H9 (cell line): ENCODE measurements around the gene SETBP1. TPM values are rescaled to one million over a fixed set of nuclear protein-coding genes. Genes with fewer than 3 reads are reported as not detected.

Experiments
- DNase-seq: peaks from one replicate; pipeline ENCODE4 v3.0.0-alpha.2; 2017
- H2AFZ ChIP-seq: one replicate; pipeline ENCODE4 v1.6.1; 2013; ENCODE audit warnings: mild to moderate bottlenecking, low read length, control low read depth, moderate library complexity
- H2AK5ac ChIP-seq: 2 replicates; pipeline ENCODE4 v1.6.1; 2013; ENCODE audit warnings: low read length, control low read depth, mixed read lengths; ENCODE audit not compliant: insufficient read length
- H2BK120ac ChIP-seq: one replicate; pipeline ENCODE4 v1.6.1; 2013; ENCODE audit warnings: low read depth, mild to moderate bottlenecking, low read length, control low read depth, inconsistent platforms; ENCODE audit not compliant: poor library complexity, severe bottlenecking
- H2BK12ac ChIP-seq: 2 replicates; pipeline ENCODE4 v1.6.1; 2013; ENCODE audit warnings: low read length, control low read depth, mixed read lengths, low read depth; ENCODE audit not compliant: insufficient read length
- H2BK15ac ChIP-seq: 2 replicates; pipeline ENCODE4 v1.6.1; 2013; ENCODE audit warnings: low read depth, low read length, control low read depth
- H2BK20ac ChIP-seq: one replicate; pipeline ENCODE4 v1.6.1; 2013; ENCODE audit warnings: low read depth, mild to moderate bottlenecking, low read length, control low read depth, inconsistent platforms; ENCODE audit not compliant: poor library complexity, severe bottlenecking
- H2BK5ac ChIP-seq: 2 replicates; pipeline ENCODE4 v1.6.1; 2013; ENCODE audit warnings: low read length, control low read depth, mixed read lengths; ENCODE audit not compliant: insufficient read length
- H3K14ac ChIP-seq: 2 replicates; pipeline ENCODE4 v1.6.1; 2013; ENCODE audit warnings: low read length, control low read depth; ENCODE audit not compliant: insufficient read depth
- H3K18ac ChIP-seq: 2 replicates; pipeline ENCODE4 v1.6.1; 2013; ENCODE audit warnings: low read depth, mild to moderate bottlenecking, mixed read lengths, low read length, control low read depth; ENCODE audit not compliant: insufficient read length
- H3K23ac ChIP-seq: 2 replicates; pipeline ENCODE4 v1.6.1; 2013; ENCODE audit warnings: low read length, control low read depth, mixed read lengths, low read depth; ENCODE audit not compliant: insufficient read length
- H3K23me2 ChIP-seq: 2 replicates; pipeline ENCODE4 v1.6.1; 2013; ENCODE audit warnings: low read depth, mild to moderate bottlenecking, mixed read lengths, low read length, control low read depth; ENCODE audit not compliant: insufficient read length, poor library complexity, severe bottlenecking
- H3K27ac ChIP-seq: 2 replicates; pipeline ENCODE4 v1.5.1; 2013; ENCODE audit warnings: low read length, control low read depth, mixed read lengths, low read depth; ENCODE audit not compliant: insufficient read length
- H3K27me3 ChIP-seq: 2 replicates; pipeline ENCODE4 v1.6.1; 2013; ENCODE audit warnings: low read length, control low read depth, inconsistent platforms; ENCODE audit not compliant: insufficient read depth
- H3K4ac ChIP-seq: 2 replicates; pipeline ENCODE4 v1.6.1; 2013; ENCODE audit warnings: low read depth, mild to moderate bottlenecking, control low read depth, inconsistent platforms, low read length, moderate library complexity
- H3K4me1 ChIP-seq: 2 replicates; pipeline ENCODE4 v1.6.1; 2013; ENCODE audit warnings: low read length, control low read depth, inconsistent platforms; ENCODE audit not compliant: insufficient read depth
- H3K4me2 ChIP-seq: 2 replicates; pipeline ENCODE4 v1.6.1; 2013; ENCODE audit warnings: low read length, control low read depth, mixed read lengths; ENCODE audit not compliant: insufficient read length, insufficient read depth
- H3K56ac ChIP-seq: 2 replicates; pipeline ENCODE4 v1.6.1; 2013; ENCODE audit warnings: low read depth, mild to moderate bottlenecking, mixed read lengths, low read length, control low read depth; ENCODE audit not compliant: insufficient read length
- H3K79me1 ChIP-seq: 2 replicates; pipeline ENCODE4 v1.6.1; 2013; ENCODE audit warnings: low read depth, mild to moderate bottlenecking, moderate library complexity, low read length, control low read depth, inconsistent platforms; ENCODE audit not compliant: insufficient read depth, poor library complexity, severe bottlenecking
- H3K79me2 ChIP-seq: 2 replicates; pipeline ENCODE4 v1.6.1; 2013; ENCODE audit warnings: low read length, control low read depth, inconsistent platforms; ENCODE audit not compliant: insufficient read depth
- H3K9ac ChIP-seq: 2 replicates; pipeline ENCODE4 v1.6.1; 2013; ENCODE audit warnings: low read length, control low read depth, mixed read lengths; ENCODE audit not compliant: insufficient read length; ENCODE audit errors: extremely low read depth
- H3K9me3 ChIP-seq: one replicate; pipeline ENCODE4 v1.6.1; 2013; ENCODE audit warnings: low read depth, low read length, inconsistent platforms; ENCODE audit not compliant: control insufficient read depth
- H3T11ph ChIP-seq: one replicate; pipeline ENCODE4 v1.6.1; 2013; ENCODE audit warnings: mild to moderate bottlenecking, low read length, control low read depth, inconsistent platforms
- H4K20me1 ChIP-seq: one replicate; pipeline ENCODE4 v1.6.1; 2013; ENCODE audit not compliant: control insufficient read depth, insufficient read length, insufficient read depth
- H4K5ac ChIP-seq: 2 replicates; pipeline ENCODE4 v1.6.1; 2013; ENCODE audit warnings: low read depth, mild to moderate bottlenecking, mixed read lengths, low read length, control low read depth; ENCODE audit not compliant: insufficient read length
- H4K8ac ChIP-seq: replicated peaks from 2 replicates; pipeline ENCODE4 v1.6.1; 2013; ENCODE audit warnings: low read length, control low read depth, mixed read lengths, low read depth; ENCODE audit not compliant: insufficient read length
- H4K91ac ChIP-seq: 2 replicates; pipeline ENCODE4 v1.6.1; 2013; ENCODE audit warnings: low read depth, mild to moderate bottlenecking, moderate library complexity, mixed read lengths, low read length, control low read depth; ENCODE audit not compliant: insufficient read length
- H3K27ac Mint-ChIP-seq, 3 experiments: 2 replicates in 2 of 3; 3 replicates in 1 of 3; pipeline ENCODE4 v1.8.0; 2020 to 2021; ENCODE audit warnings: mixed read lengths in 3 of 3, mild to moderate bottlenecking in 1 of 3, moderate library complexity in 1 of 3
- H3K27me3 Mint-ChIP-seq: 2 replicates; pipeline ENCODE4 v1.8.0; 2021; ENCODE audit warnings: low read depth, mild to moderate bottlenecking, moderate library complexity, mixed read lengths
- H3K36me3 Mint-ChIP-seq, 3 experiments: 2 replicates in 2 of 3; 3 replicates in 1 of 3; pipeline ENCODE4 v1.8.0; 2020 to 2021; ENCODE audit warnings: low read depth in 3 of 3, mixed read lengths in 3 of 3; ENCODE audit not compliant: insufficient read depth in 1 of 3
- H3K4me1 Mint-ChIP-seq, 2 experiments: 2 replicates each; pipeline ENCODE4 v1.8.0; 2020; ENCODE audit warnings: mixed read lengths in 2 of 2
- H3K4me3 Mint-ChIP-seq, 2 experiments: 2 replicates in 1 of 2; 3 replicates in 1 of 2; pipeline ENCODE4 v1.8.0; 2020 to 2021; ENCODE audit warnings: mild to moderate bottlenecking in 2 of 2, mixed read lengths in 2 of 2, moderate library complexity in 1 of 2
- H3K9me3 Mint-ChIP-seq, 2 experiments: 2 replicates in 1 of 2; 3 replicates in 1 of 2; pipeline ENCODE4 v1.8.0; 2020; ENCODE audit warnings: mild to moderate bottlenecking in 2 of 2, mixed read lengths in 2 of 2, moderate library complexity in 1 of 2
- CTCF ChIP-seq: fragments of 200-600 bp; sonication (generic); conservative IDR thresholded peaks from 3 replicates; pipeline ENCODE4 v1.8.0; 2021; ENCODE audit warnings: antibody characterized with exemption, mild to moderate bottlenecking
- WGBS: extraction: QIAGEN DNeasy Blood & Tissue Kit; methylation state at CpG from one replicate; pipeline ENCODE4 v1.1.7; 2013; ENCODE audit warnings: missing lambda C conversion rate, low lambda C conversion rate, mixed read lengths; ENCODE audit not compliant: insufficient read length; ENCODE audit errors: extremely low coverage; 5-methylcytosine and 5-hydroxymethylcytosine counted together
- total RNA-seq: library from RNA; stranded (reverse); gene quantifications from 2 replicates; pipeline ENCODE4 v1.2.1, GENCODE V29; 2021

SETBP1 gene
- total RNA-seq, 1 experiment from 2014 or later, result 4.6 TPM

GRCh38 chr18:44967599-44967998, 286.9 kb downstream of the SETBP1 start:
- Histone ChIP-seq H2BK5ac (no peak overlapping the region), H2BK15ac (no peak overlapping the region), H4K20me1 (no peaks in the 10 kb centered on the region), H2BK120ac (no peak overlapping the region), H4K5ac (no peak overlapping the region), H2AFZ (no peak overlapping the region), H3K56ac (no peak overlapping the region), H4K91ac (no peak overlapping the region), H3K27ac (no peak overlapping the region), H2BK12ac (no peak overlapping the region), H4K8ac (no peak overlapping the region), H3K4me2 (no peak overlapping the region), H3K79me2 (no peaks in the 10 kb centered on the region), H2BK20ac (no peak overlapping the region), H3T11ph (no peak overlapping the region), H3K4me1 (peaks cover 9% of the 10 kb centered on the region; the same call in 1 of the 2 replicates), H3K79me1 (no peaks in the 10 kb centered on the region), H3K27me3 (no peaks in the 10 kb centered on the region), H3K18ac (no peak overlapping the region), H3K9ac (no peak overlapping the region), H3K9me3 (no peaks in the 10 kb centered on the region), H3K23ac (no peak overlapping the region), H3K23me2 (no peaks in the 10 kb centered on the region), H2AK5ac (no peak overlapping the region), H3K14ac (no peak overlapping the region), H3K4ac (no peak overlapping the region)
- no peak for DNase-seq
- Mint-ChIP-seq H3K4me3 (no peak overlapping the region), H3K27ac (no peak overlapping the region; a peak in 1 of 7 replicates), H3K9me3 (no peaks in the 10 kb centered on the region), H3K4me1 (peaks cover 6 to 9% of the 10 kb centered on the region in 2 experiments), H3K36me3 (no peaks in the 10 kb centered on the region), H3K27me3 (peaks cover 3% of the 10 kb centered on the region)
- no peak for TF ChIP-seq CTCF
- WGBS, result no CpG with 5 or more reads among the region's 1 CpG
